ENCODE results near the gene UBE4A. TPM values are rescaled to one million over a fixed set of nuclear protein-coding genes. Genes with fewer than 3 reads are reported as not detected.

Gene UBE4A
- total and polyA plus RNA-seq, 2 experiments from 2014 or later: 11.8 to 42.2 TPM

DNA sequence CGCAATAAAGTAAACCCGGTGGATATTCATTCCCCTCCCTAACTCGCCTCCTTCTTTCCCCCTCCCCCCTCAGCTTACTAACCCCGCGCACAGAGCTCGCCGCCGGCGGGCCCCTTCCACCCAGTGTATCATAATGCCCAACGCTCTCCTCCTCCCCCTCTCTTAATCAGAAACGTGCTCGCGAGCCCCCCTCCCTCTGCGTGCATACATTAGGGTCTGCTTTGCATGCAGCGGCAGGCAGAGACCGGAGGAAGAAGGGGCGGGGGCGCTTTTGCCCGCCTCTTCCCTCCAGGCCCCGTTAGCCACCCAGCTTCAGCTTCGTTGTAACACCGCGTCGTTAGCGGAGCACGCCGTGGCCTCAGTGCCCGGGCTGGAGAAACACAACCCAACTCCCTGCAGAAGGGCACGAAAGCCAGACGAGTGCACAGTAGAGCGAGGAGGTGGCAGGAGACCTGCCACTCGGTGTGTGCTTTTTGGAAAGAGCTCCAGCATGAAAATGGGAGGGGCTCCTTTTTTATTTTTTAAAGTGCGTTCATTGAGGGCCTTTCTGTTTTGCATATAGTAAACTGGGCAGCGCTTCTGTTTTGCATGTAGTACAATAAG is 76.0 kb downstream of the UBE4A start:
- Histone ChIP-seq H3K27ac (ENCODE audit: low read depth) (peak overlapping the region; percentile 97), H3K79me2 (replicated peaks; ENCODE audit: insufficient read depth) (peaks cover 37% of the 10 kb centered on the region), H2AFZ (peak overlapping the region; percentile 92), H3K4me2 (peak overlapping the region; percentile 96), H4K20me1 (replicated peaks; ENCODE audit: insufficient read depth) (peaks cover 29% of the 10 kb centered on the region), H3K36me3 (ENCODE audit: insufficient read depth) (no peaks in the 10 kb centered on the region), H3K4me3 (peak overlapping the region; percentile 77), H3K9me2 (ENCODE audit: insufficient read depth) (no peaks in the 10 kb centered on the region), H3F3A (replicated peaks; ENCODE audit: low read depth) (peaks cover 11% of the 10 kb centered on the region; the same call in 1 of the 2 replicates), H3K27me3 (ENCODE audit: insufficient read depth) (peaks cover 14% of the 10 kb centered on the region), H3K4me1 (ENCODE audit: insufficient read depth) (peaks cover 29% of the 10 kb centered on the region)
- ATAC-seq: peak; percentile 66
- H3K4me3 Mint-ChIP-seq: peak overlapping the region; percentile 97
- peaks cover 16% of the 10 kb centered on the region for H3K27me3 Mint-ChIP-seq (ENCODE audit: insufficient read depth, low read depth, poor library complexity)
- DNase-seq (ENCODE audit: low spot score): peak; percentile 93
- peak overlapping the region; percentile 98 for H3K27ac Mint-ChIP-seq
- TF ChIP-seq CREB1 (CRISPR knock-in tag; IDR thresholded peaks at IDR 0.05; ENCODE audit: low read depth) (peak; percentile 30; the same call in 1 of the 2 replicates), POLR2AphosphoS5 (IDR thresholded peaks at IDR 0.05; ENCODE audit: low read depth) (peak; percentile 79)
- TF ChIP-seq, protein P1, sequence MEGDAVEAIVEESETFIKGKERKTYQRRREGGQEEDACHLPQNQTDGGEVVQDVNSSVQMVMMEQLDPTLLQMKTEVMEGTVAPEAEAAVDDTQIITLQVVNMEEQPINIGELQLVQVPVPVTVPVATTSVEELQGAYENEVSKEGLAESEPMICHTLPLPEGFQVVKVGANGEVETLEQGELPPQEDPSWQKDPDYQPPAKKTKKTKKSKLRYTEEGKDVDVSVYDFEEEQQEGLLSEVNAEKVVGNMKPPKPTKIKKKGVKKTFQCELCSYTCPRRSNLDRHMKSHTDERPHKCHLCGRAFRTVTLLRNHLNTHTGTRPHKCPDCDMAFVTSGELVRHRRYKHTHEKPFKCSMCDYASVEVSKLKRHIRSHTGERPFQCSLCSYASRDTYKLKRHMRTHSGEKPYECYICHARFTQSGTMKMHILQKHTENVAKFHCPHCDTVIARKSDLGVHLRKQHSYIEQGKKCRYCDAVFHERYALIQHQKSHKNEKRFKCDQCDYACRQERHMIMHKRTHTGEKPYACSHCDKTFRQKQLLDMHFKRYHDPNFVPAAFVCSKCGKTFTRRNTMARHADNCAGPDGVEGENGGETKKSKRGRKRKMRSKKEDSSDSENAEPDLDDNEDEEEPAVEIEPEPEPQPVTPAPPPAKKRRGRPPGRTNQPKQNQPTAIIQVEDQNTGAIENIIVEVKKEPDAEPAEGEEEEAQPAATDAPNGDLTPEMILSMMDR (conservative IDR thresholded peaks at IDR 0.05; ENCODE audit: low read depth in 2 of 2): no peak
- H3K36me3 Mint-ChIP-seq (ENCODE audit: low read depth): peaks cover 12% of the 10 kb centered on the region; the same call in 2 of the 3 replicates
- H3K9me3 Mint-ChIP-seq: no peaks in the 10 kb centered on the region; the same call in 2 of the 3 replicates
- peaks cover 26% of the 10 kb centered on the region for H3K4me1 Mint-ChIP-seq

DNA sequence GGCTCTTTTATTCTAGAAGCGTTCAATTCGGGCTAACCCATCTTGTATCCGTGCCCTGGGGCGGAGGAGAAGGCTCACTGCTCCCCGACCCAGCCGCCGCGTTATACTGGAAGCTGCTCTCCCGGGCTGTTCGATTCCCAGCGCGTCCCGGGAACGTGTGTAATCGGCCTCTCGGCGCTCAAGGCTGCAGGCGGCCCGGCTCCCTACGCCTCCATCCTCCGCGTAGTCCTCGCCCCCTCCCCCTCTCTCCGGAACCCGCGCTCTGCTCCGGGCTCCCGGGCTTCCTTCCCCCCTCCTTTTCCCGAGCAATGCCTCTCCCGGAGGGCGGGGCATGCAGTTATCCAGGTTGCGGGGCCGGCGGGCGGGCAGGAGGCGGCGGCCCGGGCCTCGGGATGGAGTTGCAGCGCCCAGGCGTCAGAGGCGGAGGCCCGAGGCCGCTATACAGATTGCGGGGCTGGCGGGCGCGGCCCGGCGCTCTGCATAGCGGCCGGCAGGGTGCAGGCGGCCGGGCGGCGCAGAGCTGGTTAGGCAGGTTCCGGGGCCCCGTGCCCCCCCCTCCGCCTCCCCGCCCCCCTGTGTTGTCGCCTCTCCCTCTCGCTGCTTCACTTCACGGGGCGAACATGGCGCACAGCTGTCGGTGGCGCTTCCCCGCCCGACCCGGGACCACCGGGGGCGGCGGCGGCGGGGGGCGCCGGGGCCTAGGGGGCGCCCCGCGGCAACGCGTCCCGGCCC is 76.7 kb downstream of the UBE4A start, which contains the start of gene KMT2A:
KMT2A (plus strand) TSS at position 600 of the 732 bp plus-strand sequence; CDS start at position 621, 21 bp downstream.
- H2AFZ ChIP-seq: peak within 1 kb of the TSS; percentile 92
- Mint-ChIP-seq H3K4me1 (peaks cover 31% of the 10 kb centered on the region), H3K36me3 (ENCODE audit: low read depth) (peaks cover 18% of the 10 kb centered on the region)
- TF ChIP-seq, protein P1 (conservative IDR thresholded peaks at IDR 0.05; ENCODE audit: low read depth in 2 of 2): no peak
- TF ChIP-seq CREB1 (CRISPR knock-in tag; IDR thresholded peaks at IDR 0.05; ENCODE audit: low read depth): peak; percentile 90
- TF ChIP-seq ZNF114 (CRISPR knock-in tag; IDR thresholded peaks at IDR 0.05): peak; percentile 38; the same call in 1 of the 2 replicates
- TF ChIP-seq POLR2AphosphoS5 (IDR thresholded peaks at IDR 0.05; ENCODE audit: low read depth): peak; percentile 58
- no peak for TF ChIP-seq ZNF331 (CRISPR knock-in tag; IDR thresholded peaks at IDR 0.05; ENCODE audit: low read depth)
- no peak for TF ChIP-seq STAT1 (IDR thresholded peaks at IDR 0.05; ENCODE audit: unreplicated experiment)
- TF ChIP-seq NANOG (IDR thresholded peaks at IDR 0.05; ENCODE audit: borderline replicate concordance): no peak
- TF ChIP-seq, protein P2, sequence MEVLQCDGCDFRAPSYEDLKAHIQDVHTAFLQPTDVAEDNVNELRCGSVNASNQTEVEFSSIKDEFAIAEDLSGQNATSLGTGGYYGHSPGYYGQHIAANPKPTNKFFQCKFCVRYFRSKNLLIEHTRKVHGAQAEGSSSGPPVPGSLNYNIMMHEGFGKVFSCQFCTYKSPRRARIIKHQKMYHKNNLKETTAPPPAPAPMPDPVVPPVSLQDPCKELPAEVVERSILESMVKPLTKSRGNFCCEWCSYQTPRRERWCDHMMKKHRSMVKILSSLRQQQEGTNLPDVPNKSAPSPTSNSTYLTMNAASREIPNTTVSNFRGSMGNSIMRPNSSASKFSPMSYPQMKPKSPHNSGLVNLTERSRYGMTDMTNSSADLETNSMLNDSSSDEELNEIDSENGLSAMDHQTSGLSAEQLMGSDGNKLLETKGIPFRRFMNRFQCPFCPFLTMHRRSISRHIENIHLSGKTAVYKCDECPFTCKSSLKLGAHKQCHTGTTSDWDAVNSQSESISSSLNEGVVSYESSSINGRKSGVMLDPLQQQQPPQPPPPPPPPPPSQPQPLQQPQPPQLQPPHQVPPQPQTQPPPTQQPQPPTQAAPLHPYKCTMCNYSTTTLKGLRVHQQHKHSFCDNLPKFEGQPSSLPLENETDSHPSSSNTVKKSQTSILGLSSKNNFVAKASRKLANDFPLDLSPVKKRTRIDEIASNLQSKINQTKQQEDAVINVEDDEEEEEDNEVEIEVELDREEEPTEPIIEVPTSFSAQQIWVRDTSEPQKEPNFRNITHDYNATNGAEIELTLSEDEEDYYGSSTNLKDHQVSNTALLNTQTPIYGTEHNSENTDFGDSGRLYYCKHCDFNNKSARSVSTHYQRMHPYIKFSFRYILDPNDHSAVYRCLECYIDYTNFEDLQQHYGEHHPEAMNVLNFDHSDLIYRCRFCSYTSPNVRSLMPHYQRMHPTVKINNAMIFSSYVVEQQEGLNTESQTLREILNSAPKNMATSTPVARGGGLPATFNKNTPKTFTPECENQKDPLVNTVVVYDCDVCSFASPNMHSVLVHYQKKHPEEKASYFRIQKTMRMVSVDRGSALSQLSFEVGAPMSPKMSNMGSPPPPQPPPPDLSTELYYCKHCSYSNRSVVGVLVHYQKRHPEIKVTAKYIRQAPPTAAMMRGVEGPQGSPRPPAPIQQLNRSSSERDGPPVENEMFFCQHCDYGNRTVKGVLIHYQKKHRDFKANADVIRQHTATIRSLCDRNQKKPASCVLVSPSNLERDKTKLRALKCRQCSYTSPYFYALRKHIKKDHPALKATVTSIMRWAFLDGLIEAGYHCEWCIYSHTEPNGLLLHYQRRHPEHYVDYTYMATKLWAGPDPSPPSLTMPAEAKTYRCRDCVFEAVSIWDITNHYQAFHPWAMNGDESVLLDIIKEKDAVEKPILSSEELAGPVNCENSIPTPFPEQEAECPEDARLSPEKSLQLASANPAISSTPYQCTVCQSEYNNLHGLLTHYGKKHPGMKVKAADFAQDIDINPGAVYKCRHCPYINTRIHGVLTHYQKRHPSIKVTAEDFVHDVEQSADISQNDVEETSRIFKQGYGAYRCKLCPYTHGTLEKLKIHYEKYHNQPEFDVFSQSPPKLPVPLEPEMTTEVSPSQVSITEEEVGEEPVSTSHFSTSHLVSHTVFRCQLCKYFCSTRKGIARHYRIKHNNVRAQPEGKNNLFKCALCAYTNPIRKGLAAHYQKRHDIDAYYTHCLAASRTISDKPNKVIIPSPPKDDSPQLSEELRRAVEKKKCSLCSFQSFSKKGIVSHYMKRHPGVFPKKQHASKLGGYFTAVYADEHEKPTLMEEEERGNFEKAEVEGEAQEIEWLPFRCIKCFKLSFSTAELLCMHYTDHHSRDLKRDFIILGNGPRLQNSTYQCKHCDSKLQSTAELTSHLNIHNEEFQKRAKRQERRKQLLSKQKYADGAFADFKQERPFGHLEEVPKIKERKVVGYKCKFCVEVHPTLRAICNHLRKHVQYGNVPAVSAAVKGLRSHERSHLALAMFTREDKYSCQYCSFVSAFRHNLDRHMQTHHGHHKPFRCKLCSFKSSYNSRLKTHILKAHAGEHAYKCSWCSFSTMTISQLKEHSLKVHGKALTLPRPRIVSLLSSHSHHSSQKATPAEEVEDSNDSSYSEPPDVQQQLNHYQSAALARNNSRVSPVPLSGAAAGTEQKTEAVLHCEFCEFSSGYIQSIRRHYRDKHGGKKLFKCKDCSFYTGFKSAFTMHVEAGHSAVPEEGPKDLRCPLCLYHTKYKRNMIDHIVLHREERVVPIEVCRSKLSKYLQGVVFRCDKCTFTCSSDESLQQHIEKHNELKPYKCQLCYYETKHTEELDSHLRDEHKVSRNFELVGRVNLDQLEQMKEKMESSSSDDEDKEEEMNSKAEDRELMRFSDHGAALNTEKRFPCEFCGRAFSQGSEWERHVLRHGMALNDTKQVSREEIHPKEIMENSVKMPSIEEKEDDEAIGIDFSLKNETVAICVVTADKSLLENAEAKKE (CRISPR knock-in tag; IDR thresholded peaks at IDR 0.05): no peak

More for the DNA sequence above, 76.7 kb downstream of the UBE4A start, which contains the start of gene KMT2A:
- H3K27me3 Mint-ChIP-seq (ENCODE audit: insufficient read depth, low read depth, poor library complexity): peaks cover 16% of the 10 kb centered on the region
- Histone ChIP-seq H3K4me2 (peak within 1 kb of the TSS; percentile 96), H3K4me1 (ENCODE audit: insufficient read depth) (peaks cover 35% of the 10 kb centered on the region), H3K27me3 (ENCODE audit: insufficient read depth) (peaks cover 14% of the 10 kb centered on the region), H3K36me3 (ENCODE audit: insufficient read depth) (peaks cover 1% of the 10 kb centered on the region; the same call in 1 of the 2 replicates), H3K27ac (ENCODE audit: low read depth) (peak within 1 kb of the TSS; percentile 97), H3F3A (replicated peaks; ENCODE audit: low read depth) (peaks cover 11% of the 10 kb centered on the region; the same call in 1 of the 2 replicates), H3K79me2 (replicated peaks; ENCODE audit: insufficient read depth) (peaks cover 44% of the 10 kb centered on the region), H4K20me1 (replicated peaks; ENCODE audit: insufficient read depth) (peaks cover 35% of the 10 kb centered on the region), H3K9me2 (ENCODE audit: insufficient read depth) (no peaks in the 10 kb centered on the region), H3K4me3 (peak within 1 kb of the TSS; percentile 77)
- H3K4me3 Mint-ChIP-seq: peak within 1 kb of the TSS; percentile 97
- ATAC-seq: peak; percentile 60
- DNase-seq (ENCODE audit: low spot score): peak; percentile 98
- peak within 1 kb of the TSS; percentile 98 for H3K27ac Mint-ChIP-seq
- no peaks in the 10 kb centered on the region; the same call in 2 of the 3 replicates for H3K9me3 Mint-ChIP-seq
